ENCODE measurements around the gene CNTNAP2.

- TF ChIP-seq CTCF (IDR thresholded peaks at IDR 0.05) (no peak), POLR2A (IDR thresholded peaks at IDR 0.05) (no peak), POLR2AphosphoS5 (IDR thresholded peaks at IDR 0.05; ENCODE audit: insufficient read depth in 1 of 2, low read depth in 1 of 2) (no peak)
These were observed 2019.4 kb downstream of the CNTNAP2 start for GRCh38 chr7:148135997-148136396.
